Ectodermal cell (in vitro differentiated cells): ENCODE data around the gene ALOX5AP.

ENCODE experiments used
- H3K27ac ChIP-seq: 2 replicates; pipeline ENCODE4 v1.7.0; 2013; ENCODE audit warnings: mild to moderate bottlenecking, low read depth, low read length; ENCODE audit not compliant: insufficient read depth, poor library complexity, severe bottlenecking
- H3K27me3 ChIP-seq: 2 replicates; pipeline ENCODE4 v1.7.0; 2013; ENCODE audit warnings: mild to moderate bottlenecking, low read length; ENCODE audit not compliant: insufficient read depth, control insufficient read depth, poor library complexity, severe bottlenecking
- H3K36me3 ChIP-seq: one replicate; pipeline ENCODE4 v1.7.0; 2013; ENCODE audit warnings: low read length; ENCODE audit not compliant: control insufficient read depth, insufficient read depth
- H3K4me1 ChIP-seq: one replicate; pipeline ENCODE4 v1.7.0; 2013; ENCODE audit warnings: low read length; ENCODE audit not compliant: control insufficient read depth, insufficient read depth
- H3K4me3 ChIP-seq: 2 replicates; pipeline ENCODE4 v1.7.0; 2013; ENCODE audit warnings: low read depth, low read length, control low read depth; ENCODE audit not compliant: insufficient read depth
- H3K9me3 ChIP-seq: 2 replicates; pipeline ENCODE4 v1.7.0; 2013; ENCODE audit warnings: mild to moderate bottlenecking, low read length, moderate library complexity; ENCODE audit not compliant: control insufficient read depth
- WGBS, 2 experiments: methylation state at CpG; one replicate each; pipeline ENCODE4 v1.1.7; 2013; ENCODE audit warnings: missing lambda C conversion rate in 2 of 2; 5-methylcytosine and 5-hydroxymethylcytosine counted together

ALOX5AP gene

DNA sequence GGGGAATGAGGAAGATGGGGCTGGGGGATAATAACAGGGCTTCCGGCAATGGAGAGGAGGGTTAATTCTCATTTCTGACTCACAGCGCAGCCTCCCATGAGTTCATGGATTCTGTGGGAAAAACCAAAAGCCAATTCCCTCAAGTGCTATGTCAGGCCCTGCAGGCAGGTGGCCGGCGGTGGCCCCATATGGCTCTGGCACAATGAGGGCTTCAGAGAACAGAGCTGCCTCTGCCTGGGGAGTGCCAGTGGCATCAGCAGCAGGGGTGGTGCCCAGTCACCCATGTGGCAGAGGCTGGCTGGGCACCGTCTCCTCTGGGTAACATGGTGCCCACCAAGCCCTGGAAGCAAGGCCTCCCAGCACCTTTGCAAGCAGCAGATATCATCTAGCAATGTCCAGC lies 69.1 kb downstream of the ALOX5AP start:
- Histone ChIP-seq H3K36me3 (no peaks in the 10 kb centered on the region), H3K4me1 (peaks cover 4% of the 10 kb centered on the region), H3K4me3 (no peak overlapping the region), H3K27ac (no peak overlapping the region), H3K9me3 (no peaks in the 10 kb centered on the region), H3K27me3 (peaks cover 7% of the 10 kb centered on the region)
- WGBS, 2 experiments: 86 to 89% methylated on average over 5 of the region's 5 CpGs

DNA sequence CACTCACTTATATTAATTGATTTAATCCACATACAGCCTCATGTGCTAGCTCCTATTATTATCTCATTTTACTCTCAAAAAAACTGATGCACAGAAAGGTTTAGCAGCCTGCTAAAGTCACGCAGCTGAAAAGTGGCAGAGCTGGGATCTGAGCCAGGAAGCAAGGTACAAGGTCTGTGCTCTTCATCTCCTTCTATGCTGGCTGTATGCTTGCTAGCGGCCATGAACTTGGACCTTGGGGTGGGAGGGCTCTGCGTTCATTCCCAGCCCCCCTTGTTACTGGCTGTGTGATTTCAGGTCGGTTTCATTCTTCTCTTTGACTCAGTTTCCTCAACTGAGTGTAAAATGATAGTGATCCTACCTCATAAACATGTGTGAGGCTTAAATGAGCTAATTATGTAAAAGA lies 69.8 kb downstream of the ALOX5AP start:
- Histone ChIP-seq H3K4me3 (no peak overlapping the region), H3K36me3 (no peaks in the 10 kb centered on the region), H3K4me1 (no peaks in the 10 kb centered on the region), H3K27me3 (peaks cover 7% of the 10 kb centered on the region), H3K27ac (no peak overlapping the region), H3K9me3 (no peaks in the 10 kb centered on the region)
- WGBS, 2 experiments: 94% methylated on average over 4 of the region's 4 CpGs

DNA sequence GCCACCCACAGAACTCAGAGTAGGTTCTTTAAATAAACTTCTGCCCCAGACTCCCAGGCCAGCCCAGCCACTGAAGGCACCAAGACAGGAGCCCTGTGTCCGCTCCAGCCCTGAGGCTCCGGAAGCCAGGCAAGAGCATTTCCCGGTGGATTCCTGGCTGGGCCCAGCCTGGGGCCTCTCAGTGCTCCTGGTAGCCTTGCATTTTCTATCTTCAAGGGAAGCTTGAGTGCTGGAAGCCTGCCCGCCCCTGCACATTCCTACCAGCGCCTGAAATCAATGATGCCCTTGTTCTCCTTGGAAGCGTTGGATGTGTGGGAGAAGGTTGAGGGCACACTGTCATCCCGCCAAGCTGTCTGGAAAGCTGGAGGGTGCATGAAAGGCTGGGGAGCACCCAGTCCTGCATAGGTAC lies 70.3 kb downstream of the ALOX5AP start:
- peaks cover 7% of the 10 kb centered on the region for H3K27me3 ChIP-seq
- no peak overlapping the region for H3K27ac ChIP-seq
- no peak overlapping the region for H3K4me3 ChIP-seq
- H3K4me1 ChIP-seq: no peaks in the 10 kb centered on the region
- H3K9me3 ChIP-seq: no peaks in the 10 kb centered on the region
- H3K36me3 ChIP-seq: no peaks in the 10 kb centered on the region
- 74 to 83% methylated on average over 7 of the region's 7 CpGs for WGBS, 2 experiments

DNA sequence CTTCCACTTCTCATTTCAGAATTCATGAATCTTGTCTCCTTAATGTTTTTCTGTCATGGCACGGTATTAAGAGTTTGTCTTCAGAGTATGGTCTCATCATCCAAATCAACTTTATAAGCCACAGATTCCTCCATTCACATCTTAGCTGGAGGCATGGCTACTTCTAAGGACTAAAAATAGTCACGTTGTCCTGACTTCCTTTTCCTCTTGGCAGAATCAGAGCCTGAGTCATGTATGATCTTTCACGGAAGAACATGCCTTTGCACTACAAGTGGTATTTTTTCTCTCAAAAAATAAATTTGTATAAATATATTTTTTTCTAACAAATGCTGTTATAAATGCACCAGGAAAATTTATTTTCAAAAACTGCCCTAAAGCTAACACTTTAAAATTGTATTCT lies 71.4 kb downstream of the ALOX5AP start:
- no peak overlapping the region for H3K27ac ChIP-seq
- no peaks in the 10 kb centered on the region for H3K4me1 ChIP-seq
- no peaks in the 10 kb centered on the region for H3K9me3 ChIP-seq
- WGBS, 2 experiments: 89 to 91% methylated on average over 2 to 3 of the region's 3 CpGs
- H3K4me3 ChIP-seq: no peak overlapping the region
- H3K27me3 ChIP-seq: peaks cover 7% of the 10 kb centered on the region
- no peaks in the 10 kb centered on the region for H3K36me3 ChIP-seq

DNA sequence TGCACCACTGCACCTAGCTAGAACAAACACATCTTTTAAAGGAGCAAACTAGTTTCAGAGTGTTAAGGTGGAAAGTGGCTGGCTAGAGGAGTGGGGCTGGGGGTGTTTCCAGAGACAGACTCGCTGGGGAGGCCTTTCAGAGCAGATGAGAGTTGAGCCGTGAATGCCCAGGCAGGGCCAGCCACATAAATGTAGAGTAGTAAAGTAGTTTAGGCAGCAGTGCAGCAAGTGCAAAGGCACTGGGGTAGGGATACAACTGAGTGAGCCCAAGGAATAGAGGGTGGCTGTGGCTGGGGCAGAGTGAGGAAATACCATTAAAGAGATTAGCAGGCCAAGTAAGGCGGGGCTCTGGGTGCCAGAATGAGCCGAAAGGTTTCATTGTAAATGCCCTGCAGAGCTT lies 72.0 kb downstream of the ALOX5AP start:
- Histone ChIP-seq H3K36me3 (no peaks in the 10 kb centered on the region), H3K27ac (no peak overlapping the region), H3K4me1 (no peaks in the 10 kb centered on the region), H3K27me3 (peaks cover 7% of the 10 kb centered on the region), H3K9me3 (no peaks in the 10 kb centered on the region), H3K4me3 (no peak overlapping the region)
- 89 to 93% methylated on average over 4 of the region's 4 CpGs for WGBS, 2 experiments

DNA sequence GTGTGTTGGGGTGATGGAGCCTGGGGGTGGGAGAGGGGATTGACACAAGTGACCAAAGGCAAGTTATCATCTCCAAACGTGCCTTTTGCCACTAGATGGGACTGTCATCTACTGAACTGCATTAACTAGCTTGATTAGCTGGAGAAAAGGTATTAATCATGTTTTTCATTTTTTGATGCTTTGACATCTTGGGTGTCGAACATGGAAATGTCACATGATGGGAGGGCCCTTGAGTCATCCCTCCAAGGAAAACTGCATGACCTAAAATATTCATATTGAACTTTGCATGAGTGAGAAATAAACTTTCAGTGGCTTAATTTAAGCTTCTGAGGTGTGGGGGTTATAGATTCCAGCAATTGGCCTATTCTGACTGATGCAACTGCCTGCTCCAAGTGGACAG lies 73.3 kb downstream of the ALOX5AP start:
- Histone ChIP-seq H3K4me3 (no peak overlapping the region), H3K9me3 (no peaks in the 10 kb centered on the region), H3K36me3 (no peaks in the 10 kb centered on the region), H3K27ac (no peak overlapping the region), H3K27me3 (peaks cover 3% of the 10 kb centered on the region), H3K4me1 (no peaks in the 10 kb centered on the region)
- 83 to 88% methylated on average over 2 of the region's 2 CpGs for WGBS, 2 experiments

DNA sequence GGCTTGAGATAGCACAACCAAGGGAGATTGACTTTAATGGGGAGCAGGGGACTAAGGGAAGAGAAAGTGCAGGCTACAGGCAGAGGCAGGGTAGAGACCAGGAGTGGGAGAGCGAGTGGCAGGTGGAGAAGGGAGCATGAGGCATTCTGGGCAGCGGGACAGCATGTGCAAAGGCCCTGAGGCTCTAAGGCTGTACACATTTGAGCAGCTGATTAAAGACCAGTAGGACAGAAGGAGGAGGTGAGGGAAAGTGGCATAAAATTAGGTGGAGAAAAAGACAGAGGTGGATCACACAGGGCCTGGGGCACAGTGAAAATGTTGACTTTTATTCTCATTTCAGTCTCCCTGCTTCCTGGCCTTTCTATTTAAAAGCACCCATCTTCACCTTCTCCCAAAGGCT lies 74.4 kb downstream of the ALOX5AP start:
- H3K27ac ChIP-seq: no peak overlapping the region
- no peaks in the 10 kb centered on the region for H3K9me3 ChIP-seq
- 91 to 96% methylated on average over 2 of the region's 2 CpGs for WGBS, 2 experiments
- no peak overlapping the region for H3K4me3 ChIP-seq
- no peaks in the 10 kb centered on the region for H3K4me1 ChIP-seq
- H3K27me3 ChIP-seq: no peaks in the 10 kb centered on the region
- H3K36me3 ChIP-seq: no peaks in the 10 kb centered on the region

DNA sequence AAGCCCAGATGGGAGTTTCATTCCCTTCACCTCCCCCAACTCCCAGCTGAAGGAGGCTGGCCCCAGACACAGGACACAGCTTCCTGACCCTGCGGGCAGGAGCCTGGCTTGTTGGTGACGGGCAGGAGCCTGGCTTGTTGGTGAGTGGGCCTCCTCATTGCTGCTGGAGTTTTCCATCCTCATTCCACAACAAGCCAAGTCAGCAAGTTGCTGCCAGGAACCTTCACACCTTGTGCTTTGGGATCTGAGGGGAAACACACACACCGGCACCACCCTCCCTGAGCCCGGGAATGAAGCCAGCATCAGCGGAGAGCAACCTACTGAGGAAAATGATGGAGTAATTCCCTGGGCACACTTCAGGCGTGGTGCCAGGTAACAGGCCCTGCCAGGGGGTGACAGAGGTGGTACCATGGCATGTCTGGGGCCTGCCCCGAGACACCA lies 74.9 kb downstream of the ALOX5AP start:
- H3K4me1 ChIP-seq: no peaks in the 10 kb centered on the region
- 85 to 94% methylated on average over 7 of the region's 7 CpGs for whole genome bisulfite sequencing, 2 experiments

DNA sequence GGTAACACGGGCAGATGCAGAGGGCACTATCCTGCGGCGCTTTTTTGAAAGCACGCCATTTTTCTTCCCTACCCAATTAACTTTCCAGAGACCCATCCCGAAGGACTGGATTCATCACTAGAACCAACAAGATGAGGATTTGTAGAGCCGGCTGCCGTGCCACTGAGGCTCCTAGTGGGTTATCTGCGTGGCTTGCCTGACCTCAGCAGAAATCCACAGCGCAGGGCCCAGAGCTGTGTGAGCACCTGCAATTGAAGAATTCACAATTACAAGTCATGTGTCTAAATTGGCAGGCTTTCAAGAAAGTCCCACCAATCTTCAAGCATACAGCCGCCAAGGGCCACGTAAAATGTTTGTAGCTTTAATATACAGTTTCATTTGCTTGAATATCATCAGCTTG lies 75.5 kb downstream of the ALOX5AP start:
- Histone ChIP-seq H3K4me1 (no peaks in the 10 kb centered on the region), H3K27me3 (no peaks in the 10 kb centered on the region), H3K27ac (no peak overlapping the region), H3K4me3 (no peak overlapping the region), H3K36me3 (no peaks in the 10 kb centered on the region), H3K9me3 (no peaks in the 10 kb centered on the region)
- 94 to 96% methylated on average over 11 of the region's 11 CpGs for WGBS, 2 experiments

More for the DNA sequence above, 74.9 kb downstream of the ALOX5AP start:
- no peak overlapping the region for H3K27ac ChIP-seq
- H3K4me3 ChIP-seq: no peak overlapping the region
- no peaks in the 10 kb centered on the region for H3K9me3 ChIP-seq
- no peaks in the 10 kb centered on the region for H3K36me3 ChIP-seq
- H3K27me3 ChIP-seq: no peaks in the 10 kb centered on the region
